Epidermal melanocyte (primary cell): ENCODE results near the gene RARA.

Experiments used
- DNase-seq: peaks from one replicate; pipeline ENCODE4 v3.0.0; 2011; ENCODE audit warnings: low spot score; ENCODE audit not compliant: insufficient read length

The RARA gene

GRCh38 chr17:40315678-40316570 is 6.9 kb downstream of the RARA start:
- peak; percentile 10 for DNase-seq

DNA sequence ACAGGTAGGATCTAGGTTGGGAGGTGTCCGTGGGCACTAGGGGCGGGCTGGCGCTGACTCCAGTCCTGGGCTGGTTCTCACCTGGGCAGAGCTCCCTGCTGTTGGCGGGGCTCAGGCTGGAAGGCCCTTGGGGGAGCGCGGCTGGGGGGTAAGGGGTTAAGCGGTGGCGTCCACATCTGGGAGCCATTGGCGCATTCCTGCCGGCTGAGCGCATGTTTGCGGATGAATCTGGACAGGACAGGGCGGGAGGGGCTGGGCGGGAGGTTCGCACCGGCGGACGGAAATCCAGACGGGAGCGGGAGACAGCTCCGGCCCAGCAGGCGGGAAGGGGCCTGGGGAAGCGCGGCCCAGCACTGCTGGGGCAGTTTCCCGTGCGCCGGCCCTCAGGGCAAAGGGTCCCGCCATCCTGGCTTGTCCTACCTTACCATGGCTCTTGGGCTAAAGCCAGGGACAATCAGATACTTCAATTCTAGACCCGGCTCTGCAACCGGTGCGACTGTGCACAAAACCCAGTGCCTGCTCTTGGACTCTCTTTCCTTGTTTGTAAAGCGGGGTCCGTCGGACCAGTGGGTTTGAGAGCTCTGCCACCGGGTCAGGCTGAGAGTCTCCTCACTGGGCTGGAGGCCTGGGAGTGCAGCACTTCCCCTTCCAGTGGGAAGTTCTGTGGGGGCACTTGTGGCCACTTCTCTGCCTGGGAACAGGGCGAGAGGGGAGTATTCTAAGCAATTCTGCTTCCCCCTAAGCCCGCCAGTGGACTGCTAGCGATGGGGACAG is 7.8 kb downstream of the RARA start:
- DNase-seq: peak; percentile 72

- DNase-seq: peak; percentile 76
Observed at GRCh38 chr17:40317345-40317873, 8.4 kb downstream of the RARA start.

GRCh38 chr17:40317880-40318829 is 9.2 kb downstream of the RARA start:
- peak; percentile 96 for DNase-seq

DNA sequence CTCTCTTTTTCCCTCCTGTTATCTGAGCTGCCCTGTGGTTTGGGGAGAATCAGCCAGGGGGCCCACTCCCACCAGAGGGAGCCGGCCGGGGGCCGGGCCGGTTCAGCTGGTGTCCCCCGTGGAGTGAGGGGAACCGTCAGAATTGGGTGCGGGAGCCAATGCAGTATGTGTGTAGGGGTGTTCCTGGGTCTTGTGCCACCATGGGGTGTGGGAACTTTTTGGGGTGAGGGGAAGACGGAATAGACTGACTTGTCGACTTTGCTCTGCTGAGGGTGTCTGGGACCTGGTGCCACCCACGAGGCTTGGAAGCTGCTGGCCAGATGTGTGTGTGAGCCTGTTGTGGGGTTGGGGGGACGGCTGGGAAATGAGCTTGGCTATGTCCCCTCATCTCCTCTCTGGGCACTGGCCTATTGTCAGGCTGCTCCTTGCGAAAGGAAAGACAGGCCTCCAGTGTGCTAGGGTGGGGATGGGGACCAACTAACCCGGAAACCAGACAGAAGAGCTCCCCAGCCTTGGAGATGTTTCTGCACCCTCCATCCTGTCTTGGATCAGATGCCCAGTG is 9.9 kb downstream of the RARA start:
- peak; percentile 6 for DNase-seq

DNA sequence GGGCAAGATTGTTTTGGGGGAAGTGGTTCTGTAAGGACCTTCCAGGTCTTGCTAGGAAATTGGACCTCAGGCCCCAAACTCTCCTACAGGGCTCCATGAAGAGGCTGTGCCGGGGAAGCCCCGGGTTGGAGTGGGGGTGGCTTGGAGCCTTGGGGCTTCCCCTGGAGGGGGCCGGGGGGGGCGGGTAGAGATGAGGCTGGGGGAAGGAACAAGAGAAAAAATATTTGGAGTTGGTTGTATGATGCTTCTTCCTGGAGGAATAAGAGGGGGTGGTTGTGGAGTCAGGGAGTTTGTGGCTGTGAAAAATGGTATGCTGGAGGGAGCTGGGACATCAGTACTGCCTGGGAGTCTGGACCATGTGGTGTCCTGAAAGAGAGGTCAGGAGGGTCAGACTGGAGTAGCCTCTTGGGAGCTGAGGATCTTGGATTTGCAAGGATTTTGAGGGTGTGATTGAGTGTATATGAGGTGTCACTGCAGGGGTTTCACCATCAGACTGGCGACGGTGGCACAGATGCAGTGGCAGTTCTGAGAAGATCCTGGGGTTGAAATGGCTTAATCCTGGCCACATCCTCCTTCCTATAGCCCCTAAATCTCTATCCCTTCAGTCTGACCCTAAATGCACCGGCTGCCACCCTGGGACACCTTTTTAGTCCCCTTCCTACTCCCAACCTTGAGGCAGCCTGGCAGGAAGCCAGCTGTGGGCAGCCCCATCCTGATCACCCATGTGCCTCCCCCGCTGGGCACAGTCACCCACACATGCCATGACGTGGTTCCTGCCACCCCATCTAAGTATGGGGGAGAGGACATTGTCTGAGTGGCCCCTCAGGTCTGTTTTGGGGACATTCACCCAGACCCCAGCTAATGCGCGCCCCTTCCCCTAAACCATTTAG is 10.9 kb downstream of the RARA start:
- DNase-seq: no peak

DNA sequence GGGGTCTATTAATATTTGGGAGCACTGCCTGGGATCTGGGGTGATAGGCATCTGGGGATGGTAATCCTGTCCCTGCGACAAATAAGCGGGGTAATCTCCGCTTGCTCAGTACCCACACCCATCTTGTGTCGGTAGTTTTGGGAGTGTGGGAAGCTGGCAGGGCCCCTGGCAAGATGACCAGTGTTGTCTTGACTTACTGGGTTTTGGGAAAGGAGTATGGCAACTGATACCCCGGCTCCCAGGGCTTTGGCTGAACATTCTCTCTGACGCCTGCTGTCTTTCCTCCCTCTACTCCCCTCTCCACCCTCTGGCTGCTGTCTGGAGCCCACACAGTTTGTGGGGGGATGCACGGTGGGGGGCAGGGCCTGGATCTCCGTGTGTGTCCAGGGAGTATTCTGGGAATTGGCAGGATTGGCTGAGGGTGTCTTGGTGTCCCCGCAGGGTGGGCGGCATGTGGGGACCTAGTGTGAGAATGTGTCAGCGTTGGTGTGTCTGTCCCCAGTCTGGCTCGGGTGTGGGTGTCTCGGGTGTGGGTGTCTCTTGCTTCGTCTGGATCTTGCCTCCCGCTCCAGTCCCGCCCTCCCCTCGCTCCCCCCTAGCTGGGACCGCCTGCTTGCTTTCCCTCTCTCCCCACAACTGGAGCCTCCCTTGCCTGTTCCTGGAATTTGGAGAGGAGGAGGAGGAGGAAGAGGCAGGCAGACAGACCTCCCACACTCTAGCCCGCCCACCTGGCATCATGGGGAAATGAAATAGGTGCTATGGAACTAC is 12.0 kb downstream of the RARA start:
- DNase-seq: peak; percentile 10

DNA sequence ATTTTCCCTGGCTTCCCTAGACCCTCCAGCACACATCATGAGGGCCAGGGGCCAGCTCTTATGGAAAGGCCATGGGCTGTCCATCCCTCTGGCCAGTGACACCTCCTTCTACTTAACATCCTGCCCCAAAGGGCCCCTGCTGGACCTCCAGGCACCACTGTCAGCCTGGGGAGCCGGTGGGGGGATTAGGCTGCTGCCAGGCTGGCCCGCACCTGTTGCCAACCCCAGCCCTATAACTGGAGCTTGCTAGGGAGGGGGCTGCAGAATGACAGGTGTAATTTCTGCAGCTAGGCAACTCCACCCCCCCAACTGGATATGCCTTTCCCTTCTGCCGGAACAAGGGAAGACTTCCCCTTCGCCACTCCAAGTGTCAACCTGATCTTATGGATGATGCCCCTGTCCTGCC is 12.5 kb downstream of the RARA start:
- peak; percentile 11 for DNase-seq

DNA sequence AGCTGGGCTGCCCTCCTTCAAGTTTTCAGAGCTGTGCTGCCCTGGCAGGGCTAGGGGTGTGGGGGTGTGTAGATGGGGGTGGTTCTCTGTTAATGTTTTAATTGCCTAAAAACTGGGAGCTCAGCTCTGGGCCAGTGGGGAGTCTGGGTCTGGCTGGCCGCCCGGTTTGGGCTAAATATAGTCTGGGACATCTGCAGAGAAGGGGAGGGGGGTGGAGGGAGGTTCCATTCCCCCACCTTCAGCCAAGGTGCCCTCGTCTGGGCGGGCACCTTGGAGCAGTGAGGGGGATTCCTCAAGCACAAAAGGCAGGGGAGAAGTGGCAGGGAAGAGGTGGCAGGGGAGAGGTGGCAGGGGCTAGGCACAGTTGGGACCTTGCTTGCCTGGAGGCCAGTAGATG is 13.0 kb downstream of the RARA start:
- DNase-seq: no peak

DNA sequence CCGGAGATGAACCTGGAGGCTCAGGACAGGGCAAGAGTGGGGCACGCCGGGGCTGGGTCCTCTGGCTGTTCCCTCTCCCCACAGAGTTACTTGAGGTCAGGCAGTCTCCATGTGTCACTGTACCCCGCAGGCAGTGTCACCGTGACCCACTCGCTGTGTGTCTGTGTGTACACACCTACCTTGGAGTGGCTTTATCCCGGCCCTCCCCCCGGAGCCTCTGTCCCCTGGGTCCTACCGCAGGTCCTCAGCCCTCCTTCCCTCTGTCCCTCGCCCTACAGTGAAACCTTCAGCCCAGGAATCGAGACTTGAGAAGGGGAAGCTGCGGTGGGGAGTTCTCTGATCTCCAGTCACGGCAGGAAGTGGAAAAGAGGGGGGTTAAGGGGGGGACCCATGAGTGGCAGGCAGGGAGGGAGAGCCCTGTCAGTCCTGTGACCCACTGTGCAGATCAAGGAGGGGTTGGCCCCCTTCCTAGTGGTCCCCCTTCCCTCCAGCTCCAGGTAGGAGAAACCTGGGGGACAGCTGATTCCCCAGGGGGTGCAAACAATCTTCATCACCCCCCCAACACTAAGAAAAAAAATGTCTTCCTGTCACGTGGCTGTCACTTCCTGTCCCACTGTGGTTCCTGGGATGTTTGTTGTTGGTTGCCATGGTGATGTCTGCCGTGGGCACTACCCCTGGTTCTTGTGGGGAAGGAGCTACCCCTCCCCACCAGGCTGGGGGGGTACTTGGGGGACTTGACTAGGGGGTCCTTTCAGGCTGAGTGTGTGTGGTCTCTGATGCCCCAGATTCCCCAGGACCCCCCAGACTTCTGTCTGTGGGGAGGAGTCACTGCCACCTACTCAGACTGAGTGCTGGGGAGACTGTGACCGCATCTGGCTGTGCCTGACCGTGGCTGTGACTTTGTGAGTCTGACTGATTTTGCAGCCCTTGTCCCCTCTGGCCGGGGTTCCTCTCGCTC is 13.7 kb downstream of the RARA start:
- peak; percentile 87 for DNase-seq

DNA sequence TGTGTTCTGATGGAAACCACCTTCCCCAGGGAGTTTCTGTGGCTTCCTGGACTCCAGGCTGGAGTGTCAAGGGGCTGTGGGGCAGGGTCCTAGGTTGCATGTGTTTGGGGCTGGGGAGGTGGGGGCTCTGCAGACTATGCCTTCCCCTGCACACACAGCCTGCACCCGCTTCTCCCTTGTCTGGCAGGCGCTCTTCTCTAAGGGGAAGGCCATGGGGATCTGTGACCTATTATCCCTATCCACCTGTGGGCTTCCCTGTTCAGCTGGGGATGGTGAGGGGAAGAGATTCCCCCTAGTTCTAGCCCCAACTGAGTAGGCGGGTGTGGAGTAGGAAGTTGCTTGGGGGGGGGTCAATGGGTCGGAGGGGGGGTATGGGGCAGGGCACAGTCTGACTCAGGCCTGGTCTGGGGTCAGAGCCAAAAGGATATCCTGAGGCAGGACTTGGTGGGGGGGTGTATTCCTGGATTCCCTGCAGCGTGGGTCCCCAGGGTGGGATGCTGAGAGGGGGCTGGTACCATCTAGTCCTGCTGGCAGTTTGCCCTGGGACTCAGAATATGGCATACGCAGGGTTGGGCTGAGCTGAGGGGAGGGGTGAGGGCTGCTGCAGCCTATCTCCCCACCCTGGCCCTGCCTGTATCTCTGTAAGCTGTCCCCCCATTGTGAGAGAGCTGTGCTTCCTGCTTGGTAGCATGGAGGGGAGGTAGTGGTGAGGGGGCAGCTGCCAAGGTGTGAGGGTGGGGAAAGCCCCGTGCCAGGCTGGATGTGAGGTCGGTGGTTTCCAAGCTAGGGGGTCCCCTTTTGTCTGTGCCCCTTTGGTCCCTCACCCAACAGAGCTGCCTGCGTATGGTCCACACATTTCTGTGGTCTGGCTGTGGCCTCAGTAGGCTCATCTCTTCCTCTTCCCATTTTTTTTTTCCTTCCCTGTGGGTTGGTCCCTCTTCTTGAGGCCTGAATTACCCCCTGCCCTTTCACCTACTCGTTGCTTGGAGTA is 14.7 kb downstream of the RARA start:
- no peak for DNase-seq

DNA sequence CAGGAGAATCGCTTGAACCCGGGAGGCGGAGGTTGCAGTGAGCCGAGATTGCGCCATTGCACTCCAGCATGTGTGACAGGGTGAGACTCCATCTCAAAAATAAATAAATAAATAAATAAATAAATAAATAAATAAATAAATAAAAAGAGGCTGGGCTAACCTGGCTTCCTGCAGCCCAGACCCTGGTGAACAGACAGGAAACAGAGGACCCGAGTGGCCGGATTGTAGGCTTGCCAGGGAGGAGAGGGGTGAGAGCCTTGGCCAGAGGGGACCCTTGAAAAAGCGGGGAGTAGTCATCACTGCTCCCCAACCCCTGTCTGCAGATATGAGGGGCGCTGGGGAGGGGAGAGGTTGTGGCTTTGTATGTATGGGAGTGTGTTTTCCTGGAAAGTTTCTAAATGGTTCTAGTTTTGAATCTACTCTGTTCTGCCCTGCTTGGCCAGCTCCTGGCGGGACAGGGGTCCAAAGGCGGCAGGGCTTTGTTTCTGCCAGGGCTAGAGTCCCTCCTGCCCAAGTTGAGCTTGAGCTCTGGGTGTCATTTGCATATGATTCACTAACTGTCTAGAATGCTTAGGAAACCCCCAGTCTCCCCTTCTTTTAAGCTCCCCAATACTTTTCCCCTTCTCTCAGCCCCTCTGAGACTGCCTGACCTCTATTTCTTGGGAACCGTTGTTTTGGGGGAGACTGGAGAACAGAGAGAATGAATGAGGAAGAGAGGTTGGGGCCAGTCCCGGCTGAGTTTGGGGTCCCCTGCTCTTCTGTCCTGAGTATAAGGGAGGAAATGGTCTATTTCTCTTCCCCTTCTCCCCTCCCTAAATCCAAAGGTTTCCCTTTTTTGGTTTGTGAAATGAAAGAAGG is 16.4 kb downstream of the RARA start:
- DNase-seq: no peak

- no peak for DNase-seq
Observed at GRCh38 chr17:40326014-40326831, 17.2 kb downstream of the RARA start.

- no peak for DNase-seq
Observed at GRCh38 chr17:40326832-40327199, 17.8 kb downstream of the RARA start.

DNA sequence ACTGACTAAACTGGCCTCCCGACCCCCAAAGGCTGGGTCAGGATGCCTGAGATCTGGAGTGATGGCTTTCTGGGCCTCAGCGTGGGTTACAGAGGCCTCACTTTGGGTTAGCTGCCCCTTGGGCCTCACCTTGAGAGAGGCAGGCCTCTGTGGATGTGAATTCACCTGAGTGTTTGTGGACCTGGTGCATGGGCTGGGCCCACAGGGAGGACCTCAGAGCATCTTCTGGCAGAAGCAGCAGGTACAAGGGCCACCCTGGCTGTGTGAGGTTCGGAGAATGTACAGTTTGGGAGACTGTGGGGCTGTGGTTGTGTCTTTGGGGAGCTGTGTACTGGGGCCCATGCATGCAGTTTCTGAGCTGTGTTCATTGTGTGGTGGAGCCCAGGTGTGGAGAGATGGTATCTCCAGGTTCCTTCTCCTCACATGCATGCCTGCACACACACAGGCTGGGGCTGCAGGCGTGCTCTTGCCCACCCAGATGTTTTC is 18.3 kb downstream of the RARA start:
- DNase-seq: no peak
